ENCODE data around the gene MYOCOS. TPM values are rescaled to one million over a fixed set of nuclear protein-coding genes. Genes with fewer than 3 reads are reported as not detected.
A peak's percentile ranks its signal among the peaks of the same experiment; 100 is the strongest.
"Not testable (repeated sequence)": the region's sequence is repeated elsewhere in the genome, so short reads cannot be mapped to it uniquely, and the experiment has no call there.

Gene MYOCOS
- total RNA-seq, 1 donor from 2014 or later, result not detected

DNA sequence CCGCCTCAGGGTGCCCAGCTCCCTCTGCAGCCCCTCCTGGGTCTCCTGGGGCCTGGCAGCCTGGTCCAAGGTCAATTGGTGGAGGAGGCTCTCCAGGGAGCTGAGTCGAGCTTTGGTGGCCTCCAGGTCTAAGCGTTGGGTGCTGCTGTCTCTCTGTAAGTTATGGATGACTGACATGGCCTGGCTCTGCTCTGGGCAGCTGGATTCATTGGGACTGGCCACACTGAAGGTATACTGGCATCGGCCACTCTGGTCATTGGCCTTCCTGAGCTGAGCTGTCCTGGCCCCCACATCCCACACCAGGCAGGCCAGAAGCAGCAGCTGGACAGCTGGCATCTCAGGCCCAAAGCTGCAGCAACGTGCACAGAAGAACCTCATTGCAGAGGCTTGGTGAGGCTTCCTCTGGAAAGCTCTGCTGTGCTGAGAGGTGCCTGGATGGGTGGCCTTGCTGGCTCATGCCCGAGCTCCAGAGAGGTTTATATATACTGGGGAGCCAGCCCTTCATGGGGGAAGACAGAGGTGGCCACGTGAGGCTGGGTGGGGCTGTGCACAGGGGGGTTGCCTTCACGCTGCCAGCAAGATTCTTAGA, 30.3 kb downstream of the MYOCOS start, which contains the start of gene MYOC:
TSS of gene MYOC (minus strand) at position 455 of the 589 bp plus-strand sequence. CDS start at position 378, 77 bp downstream.
- TF ChIP-seq, protein P1, sequence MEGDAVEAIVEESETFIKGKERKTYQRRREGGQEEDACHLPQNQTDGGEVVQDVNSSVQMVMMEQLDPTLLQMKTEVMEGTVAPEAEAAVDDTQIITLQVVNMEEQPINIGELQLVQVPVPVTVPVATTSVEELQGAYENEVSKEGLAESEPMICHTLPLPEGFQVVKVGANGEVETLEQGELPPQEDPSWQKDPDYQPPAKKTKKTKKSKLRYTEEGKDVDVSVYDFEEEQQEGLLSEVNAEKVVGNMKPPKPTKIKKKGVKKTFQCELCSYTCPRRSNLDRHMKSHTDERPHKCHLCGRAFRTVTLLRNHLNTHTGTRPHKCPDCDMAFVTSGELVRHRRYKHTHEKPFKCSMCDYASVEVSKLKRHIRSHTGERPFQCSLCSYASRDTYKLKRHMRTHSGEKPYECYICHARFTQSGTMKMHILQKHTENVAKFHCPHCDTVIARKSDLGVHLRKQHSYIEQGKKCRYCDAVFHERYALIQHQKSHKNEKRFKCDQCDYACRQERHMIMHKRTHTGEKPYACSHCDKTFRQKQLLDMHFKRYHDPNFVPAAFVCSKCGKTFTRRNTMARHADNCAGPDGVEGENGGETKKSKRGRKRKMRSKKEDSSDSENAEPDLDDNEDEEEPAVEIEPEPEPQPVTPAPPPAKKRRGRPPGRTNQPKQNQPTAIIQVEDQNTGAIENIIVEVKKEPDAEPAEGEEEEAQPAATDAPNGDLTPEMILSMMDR (IDR thresholded peaks at IDR 0.05), result no peak
- no peak for TF ChIP-seq POLR2AphosphoS5 (IDR thresholded peaks at IDR 0.05; ENCODE audit: insufficient read depth in 1 of 2, low read depth in 1 of 2)
- no peak for TF ChIP-seq POLR2A (IDR thresholded peaks at IDR 0.05)
- no peak within 1 kb of the TSS for H3K4me3 ChIP-seq
- intact Hi-C loops (cut with DNase I), result no loop called here
- peaks cover 34% of the 10 kb centered on the region for H3K4me1 ChIP-seq
- H3K9me3 ChIP-seq, result no peaks in the 10 kb centered on the region
- peak within 1 kb of the TSS; percentile 89 for H3K27ac ChIP-seq
- H3K27me3 ChIP-seq, result no peaks in the 10 kb centered on the region
- H3K36me3 ChIP-seq, result no peaks in the 10 kb centered on the region
- no peak for DNase-seq (ENCODE audit: extremely low spot score in 2 of 2)

DNA sequence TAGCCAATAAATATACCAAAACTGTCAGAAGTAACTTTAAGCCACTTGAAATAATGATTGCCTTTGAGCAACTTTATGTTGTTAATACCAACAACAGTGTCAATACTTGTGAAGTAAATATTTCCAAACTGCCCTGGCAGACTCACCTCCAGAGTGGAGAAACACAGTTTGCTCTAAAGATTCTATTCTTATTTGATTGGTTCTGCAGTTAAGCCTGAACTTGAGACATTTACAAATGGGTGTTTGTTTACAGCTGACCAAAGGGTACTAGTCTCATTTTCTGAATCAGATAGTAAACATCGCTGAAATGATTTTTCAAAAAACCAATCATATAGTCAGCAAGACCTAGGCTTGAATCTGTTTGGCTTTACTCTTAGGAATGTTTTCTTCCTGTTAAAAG, 31.8 kb downstream of the MYOCOS start:
- peak overlapping the region; percentile 89 for H3K27ac ChIP-seq
- no peak for DNase-seq (ENCODE audit: extremely low spot score in 2 of 2)
- no peak overlapping the region for H3K4me3 ChIP-seq
- no peaks in the 10 kb centered on the region for H3K9me3 ChIP-seq
- H3K27me3 ChIP-seq, result no peaks in the 10 kb centered on the region
- intact Hi-C loops (cut with DNase I), result no loop called here
- H3K4me1 ChIP-seq, result peaks cover 32% of the 10 kb centered on the region
- TF ChIP-seq POLR2A (IDR thresholded peaks at IDR 0.05) (no peak), POLR2AphosphoS5 (IDR thresholded peaks at IDR 0.05; ENCODE audit: insufficient read depth in 1 of 2, low read depth in 1 of 2) (no peak)
- TF ChIP-seq, protein P1 (IDR thresholded peaks at IDR 0.05), result no peak
- no peaks in the 10 kb centered on the region for H3K36me3 ChIP-seq

DNA sequence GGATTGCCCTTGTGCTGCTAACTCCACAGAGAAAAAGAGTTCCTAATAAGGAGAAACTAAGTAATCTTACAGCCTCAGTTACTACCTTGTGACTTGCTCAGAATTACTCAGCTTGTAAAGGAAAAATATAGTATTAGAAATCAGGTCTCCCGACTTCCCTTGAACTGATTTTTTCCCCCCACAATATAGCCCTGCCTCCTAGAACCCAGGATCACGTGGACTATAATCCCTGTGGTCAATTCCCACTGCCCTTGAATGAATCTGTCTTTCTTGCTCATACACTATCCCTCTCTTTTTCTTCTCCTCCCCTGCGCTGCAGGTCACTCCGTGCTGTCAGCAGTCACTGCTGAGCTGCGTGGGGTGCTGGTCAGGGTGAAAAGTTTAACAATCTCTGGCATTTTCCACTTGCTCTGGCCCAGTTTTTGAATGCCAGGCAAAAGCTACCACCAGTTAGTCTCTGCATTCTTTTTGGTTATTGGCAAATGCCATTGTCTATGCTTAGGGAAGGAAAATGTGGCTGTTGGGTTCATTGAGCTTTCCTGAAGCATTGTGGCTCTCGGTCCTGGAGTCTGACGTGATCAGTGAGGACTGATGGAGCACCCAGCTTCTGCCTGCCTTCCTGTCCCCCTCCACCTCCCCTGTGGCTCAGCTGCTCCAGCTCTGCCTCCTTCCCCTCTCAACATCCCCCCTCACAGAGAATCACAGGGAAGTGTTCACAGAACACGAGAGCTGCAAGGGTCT, 32.3 kb downstream of the MYOCOS start:
- peak in 1 of 2 donors; percentile 35 for TF ChIP-seq POLR2AphosphoS5 (IDR thresholded peaks at IDR 0.05; ENCODE audit: insufficient read depth in 1 of 2, low read depth in 1 of 2)
- no peak for TF ChIP-seq POLR2A (IDR thresholded peaks at IDR 0.05)
- Histone ChIP-seq H3K9me3 (no peaks in the 10 kb centered on the region), H3K27ac (peak overlapping the region; percentile 89), H3K4me1 (peaks cover 32% of the 10 kb centered on the region), H3K36me3 (no peaks in the 10 kb centered on the region), H3K27me3 (no peaks in the 10 kb centered on the region), H3K4me3 (no peak overlapping the region)
- intact Hi-C loops (cut with DNase I), result no loop called here
- no peak for DNase-seq (ENCODE audit: extremely low spot score in 2 of 2)

DNA sequence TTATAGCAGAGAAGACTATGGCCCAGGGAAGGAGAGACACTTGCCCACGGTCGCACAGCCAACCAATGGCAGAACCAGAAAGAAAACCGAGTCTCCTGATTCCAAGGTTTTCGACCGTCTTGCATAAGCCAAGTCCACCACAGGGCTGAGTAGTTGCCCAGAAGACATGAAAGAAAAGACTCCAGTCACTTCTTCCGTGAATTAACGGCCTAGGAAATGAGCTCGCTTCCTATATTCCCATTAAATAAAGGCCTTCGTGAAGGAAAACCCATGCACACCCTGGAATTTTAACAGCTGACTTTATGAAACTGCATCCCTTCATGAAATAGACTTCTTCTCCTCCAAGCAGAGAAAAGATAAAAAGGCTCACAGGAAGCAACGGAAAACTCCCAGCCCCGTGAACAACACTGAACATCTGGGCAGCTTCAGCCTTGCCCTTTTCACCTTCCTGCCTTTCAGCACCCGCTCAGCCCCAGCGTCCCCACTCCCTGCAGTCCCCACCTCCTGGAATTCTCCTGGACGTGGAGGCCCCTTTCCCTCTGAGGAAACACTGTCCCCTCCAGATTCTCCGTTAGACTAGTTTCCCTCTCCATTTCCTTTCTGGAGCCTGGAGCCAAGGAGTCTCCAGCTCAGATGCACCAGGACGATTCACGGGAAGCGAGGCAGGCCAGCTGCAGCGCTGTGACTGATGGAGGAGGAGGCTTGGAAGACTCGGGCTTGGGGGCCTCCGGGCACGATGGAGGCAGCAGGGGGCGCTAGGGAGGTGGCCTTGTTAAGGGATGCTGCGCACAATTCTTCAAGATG, 33.1 kb downstream of the MYOCOS start:
- Histone ChIP-seq H3K36me3 (no peaks in the 10 kb centered on the region), H3K27me3 (no peaks in the 10 kb centered on the region), H3K4me1 (peaks cover 32% of the 10 kb centered on the region), H3K9me3 (no peaks in the 10 kb centered on the region), H3K27ac (peak overlapping the region; percentile 89), H3K4me3 (peak overlapping the region in 1 of 2 donors; percentile 11)
- TF ChIP-seq POLR2AphosphoS5 (IDR thresholded peaks at IDR 0.05; ENCODE audit: insufficient read depth in 1 of 2, low read depth in 1 of 2) (peak; percentile 39 to 67), POLR2A (IDR thresholded peaks at IDR 0.05) (no peak)
- TF ChIP-seq, protein P1 (IDR thresholded peaks at IDR 0.05), result peak in 2 of 3 experiments; percentile 19
- intact Hi-C loops (cut with DNase I), result no loop called here
- no peak for DNase-seq (ENCODE audit: extremely low spot score in 2 of 2)

DNA sequence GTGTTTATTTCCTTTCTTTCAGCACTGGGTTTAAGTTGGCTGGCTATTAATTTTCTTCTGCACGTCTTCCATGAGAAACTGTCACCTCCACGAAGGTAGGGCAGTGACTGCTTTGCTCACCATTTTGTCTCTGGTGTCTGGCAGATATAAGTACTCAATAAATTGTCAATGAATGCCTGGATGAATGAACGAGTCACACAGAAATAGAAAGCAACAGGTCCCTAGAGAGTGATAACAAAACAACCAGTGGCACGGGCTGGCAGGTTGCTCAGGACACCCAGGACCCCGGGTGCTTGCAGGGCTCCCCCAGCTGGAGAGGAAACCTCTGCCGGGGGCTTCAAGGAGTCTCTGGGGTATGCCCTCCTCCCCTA, 33.7 kb downstream of the MYOCOS start:
- Histone ChIP-seq H3K27me3 (no peaks in the 10 kb centered on the region), H3K4me1 (peaks cover 32% of the 10 kb centered on the region), H3K36me3 (no peaks in the 10 kb centered on the region), H3K9me3 (no peaks in the 10 kb centered on the region), H3K27ac (peak overlapping the region; percentile 89), H3K4me3 (peak overlapping the region in 1 of 2 donors; percentile 11)
- TF ChIP-seq, protein P1 (IDR thresholded peaks at IDR 0.05), result no peak
- TF ChIP-seq POLR2A (IDR thresholded peaks at IDR 0.05), result no peak
- TF ChIP-seq POLR2AphosphoS5 (IDR thresholded peaks at IDR 0.05; ENCODE audit: insufficient read depth in 1 of 2, low read depth in 1 of 2), result peak in 1 of 2 donors; percentile 11
- intact Hi-C loops (cut with DNase I), result no loop called here
- no peak for DNase-seq (ENCODE audit: extremely low spot score in 2 of 2)

DNA sequence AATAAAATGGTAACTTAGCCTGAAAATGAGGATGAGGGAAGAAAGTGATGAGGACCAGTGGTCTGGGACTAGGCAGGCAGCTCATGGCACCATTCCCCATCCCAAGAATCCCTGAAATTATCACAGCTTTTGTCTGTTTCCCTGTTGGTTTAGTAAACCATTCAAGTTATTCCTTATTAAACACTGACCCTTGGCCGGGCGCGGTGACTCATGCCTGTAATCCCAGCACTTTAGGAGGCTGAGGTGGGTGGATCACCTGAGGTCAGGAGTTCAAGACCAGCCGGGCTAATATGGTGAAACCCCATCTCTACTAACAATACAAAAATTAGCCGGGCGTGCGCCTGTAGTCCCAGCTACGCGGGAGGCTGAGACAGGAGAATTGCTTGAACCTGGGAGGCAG, 34.2 kb downstream of the MYOCOS start:
- Histone ChIP-seq H3K4me1 (peaks cover 32% of the 10 kb centered on the region), H3K27ac (peak overlapping the region; percentile 89)
- intact Hi-C loops (cut with DNase I); H3K27me3 ChIP-seq; H3K4me3 ChIP-seq; H3K9me3 ChIP-seq; H3K36me3 ChIP-seq; DNase-seq (ENCODE audit: extremely low spot score in 2 of 2): not testable (repeated sequence)

Measured in vagina (tissue), 2 donors.